MM.1S (cell line): ENCODE data around the gene UGT1A7.

Experiments used
- CTCF ChIP-seq: fragments of 300-600 bp; sonication (generic); IDR thresholded peaks from 2 replicates; pipeline ENCODE4 v1.5.1; 2016; ENCODE audit warnings: antibody characterized with exemption, low read length, mixed read lengths
- EZH2 ChIP-seq: fragments of 300-600 bp; sonication (generic); optimal IDR thresholded peaks from 2 replicates; pipeline ENCODE3; 2017; ENCODE audit warnings: low read depth, mild to moderate bottlenecking, antibody characterized with exemption, low read length, mixed read lengths

GRCh38 chr2:233707940-233708644 lies 26.4 kb downstream of the UGT1A7 start:
- no peak for TF ChIP-seq CTCF
- no peak for TF ChIP-seq EZH2
